D721Med (cell line): Measurements from ENCODE around the gene SULT1B1.

Experiments used
- DNase-seq: peaks from one replicate; pipeline ENCODE4 v3.0.0; 2011; ENCODE audit warnings: low spot score; ENCODE audit not compliant: insufficient read length
- FAIRE-seq: peaks from 2 replicates; lab custom pipeline; 2011; peaks lifted over from hg19 to GRCh38; lab: Jason Lieb, UNC
- TF ChIP-seq, protein P1 (sequence below): IDR thresholded peaks from 2 replicates; pipeline ENCODE4 v1.5.1; 2012; ENCODE audit warnings: mild to moderate bottlenecking, control low read depth; ENCODE audit not compliant: insufficient read depth; ENCODE audit errors: missing control alignments

The SULT1B1 gene

DNA sequence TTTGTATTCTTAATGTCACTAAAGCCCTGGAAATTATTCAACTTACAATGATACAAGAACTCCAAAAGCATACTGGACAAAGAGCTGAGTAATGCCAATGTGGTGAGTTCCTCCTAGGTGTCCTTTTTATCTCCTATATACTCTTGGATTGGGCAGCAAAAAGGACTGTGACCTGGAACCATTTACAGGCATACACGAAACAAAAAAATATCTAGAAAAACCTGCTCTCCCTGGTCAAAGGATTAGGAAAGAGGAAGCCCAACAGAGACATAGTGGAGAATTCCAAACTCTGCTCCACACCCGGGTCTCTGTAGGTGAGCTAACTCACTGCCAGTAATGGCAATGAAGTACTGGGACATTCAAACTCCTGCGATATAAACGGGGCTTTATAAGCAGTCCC, 25.3 kb downstream of the SULT1B1 start:
- TF ChIP-seq, protein P1, sequence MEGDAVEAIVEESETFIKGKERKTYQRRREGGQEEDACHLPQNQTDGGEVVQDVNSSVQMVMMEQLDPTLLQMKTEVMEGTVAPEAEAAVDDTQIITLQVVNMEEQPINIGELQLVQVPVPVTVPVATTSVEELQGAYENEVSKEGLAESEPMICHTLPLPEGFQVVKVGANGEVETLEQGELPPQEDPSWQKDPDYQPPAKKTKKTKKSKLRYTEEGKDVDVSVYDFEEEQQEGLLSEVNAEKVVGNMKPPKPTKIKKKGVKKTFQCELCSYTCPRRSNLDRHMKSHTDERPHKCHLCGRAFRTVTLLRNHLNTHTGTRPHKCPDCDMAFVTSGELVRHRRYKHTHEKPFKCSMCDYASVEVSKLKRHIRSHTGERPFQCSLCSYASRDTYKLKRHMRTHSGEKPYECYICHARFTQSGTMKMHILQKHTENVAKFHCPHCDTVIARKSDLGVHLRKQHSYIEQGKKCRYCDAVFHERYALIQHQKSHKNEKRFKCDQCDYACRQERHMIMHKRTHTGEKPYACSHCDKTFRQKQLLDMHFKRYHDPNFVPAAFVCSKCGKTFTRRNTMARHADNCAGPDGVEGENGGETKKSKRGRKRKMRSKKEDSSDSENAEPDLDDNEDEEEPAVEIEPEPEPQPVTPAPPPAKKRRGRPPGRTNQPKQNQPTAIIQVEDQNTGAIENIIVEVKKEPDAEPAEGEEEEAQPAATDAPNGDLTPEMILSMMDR, result no peak
- DNase-seq, result no peak
- no peak for FAIRE-seq

GRCh38 chr4:69731847-69732246, 28.6 kb downstream of the SULT1B1 start:
- DNase-seq, result no peak
- FAIRE-seq, result no peak
- TF ChIP-seq, protein P1, result no peak

DNA sequence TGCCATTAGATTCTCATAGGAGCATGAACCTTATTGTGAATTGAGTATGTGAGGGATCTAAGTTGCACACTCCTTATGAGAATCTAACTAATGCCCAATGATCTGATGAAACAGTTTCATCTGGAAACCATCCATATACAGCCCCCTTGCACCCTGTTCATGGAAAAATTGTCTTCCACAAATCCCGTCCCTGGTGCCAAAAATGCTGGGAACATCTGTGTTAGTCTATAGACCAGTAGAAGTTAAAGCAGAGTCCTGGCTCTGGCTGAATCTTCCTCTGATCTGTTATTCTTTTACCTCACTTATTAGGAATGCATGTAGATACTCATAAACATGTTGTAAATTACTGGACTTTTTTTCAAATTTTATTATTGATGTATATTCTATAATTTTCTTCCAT, 29.2 kb downstream of the SULT1B1 start:
- no peak for DNase-seq
- FAIRE-seq, result no peak
- TF ChIP-seq, protein P1, result no peak

DNA sequence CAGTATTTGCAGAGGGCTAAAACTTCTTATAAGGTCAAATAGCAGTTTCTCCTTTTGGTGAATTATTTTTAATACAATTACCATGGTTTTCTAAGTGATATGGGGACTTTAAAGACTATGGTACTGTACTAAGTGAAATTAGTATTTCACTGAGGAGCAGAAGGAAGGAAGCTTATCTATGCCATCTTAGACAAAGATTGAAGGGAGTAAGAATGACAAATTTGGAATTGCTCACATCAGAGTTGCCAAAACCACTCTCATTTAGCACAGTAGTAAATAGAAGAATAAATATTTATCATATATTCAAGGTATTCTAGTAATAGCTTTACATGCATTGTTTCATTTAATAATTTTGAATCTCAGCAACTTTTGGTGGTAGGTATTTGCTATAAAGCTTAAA, 30.4 kb downstream of the SULT1B1 start:
- TF ChIP-seq, protein P1, result no peak
- DNase-seq (no peak), FAIRE-seq (no peak)

GRCh38 chr4:69727926-69728325, 32.5 kb downstream of the SULT1B1 start:
- TF ChIP-seq, protein P1, result no peak
- FAIRE-seq, result no peak
- no peak for DNase-seq

DNA sequence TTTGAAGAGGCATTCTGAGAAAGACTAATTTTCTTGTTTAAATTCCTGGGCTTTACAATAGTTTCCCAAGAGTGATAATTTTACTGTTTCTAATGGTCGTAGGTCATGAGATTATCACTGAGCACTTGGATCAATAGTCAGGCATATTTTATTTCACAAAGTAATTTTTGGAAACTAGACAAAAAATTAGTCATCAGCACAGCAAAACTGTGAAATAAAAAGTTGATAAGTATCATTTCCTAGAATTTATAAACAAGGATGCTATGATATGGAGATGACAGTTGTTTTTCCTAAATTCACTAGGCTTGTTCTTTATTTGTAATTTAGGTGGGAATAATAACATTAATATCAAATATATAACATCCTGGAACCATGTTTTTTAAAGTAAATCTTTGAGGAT, 33.0 kb downstream of the SULT1B1 start:
- TF ChIP-seq, protein P1, result no peak
- FAIRE-seq (no peak), DNase-seq (no peak)

DNA sequence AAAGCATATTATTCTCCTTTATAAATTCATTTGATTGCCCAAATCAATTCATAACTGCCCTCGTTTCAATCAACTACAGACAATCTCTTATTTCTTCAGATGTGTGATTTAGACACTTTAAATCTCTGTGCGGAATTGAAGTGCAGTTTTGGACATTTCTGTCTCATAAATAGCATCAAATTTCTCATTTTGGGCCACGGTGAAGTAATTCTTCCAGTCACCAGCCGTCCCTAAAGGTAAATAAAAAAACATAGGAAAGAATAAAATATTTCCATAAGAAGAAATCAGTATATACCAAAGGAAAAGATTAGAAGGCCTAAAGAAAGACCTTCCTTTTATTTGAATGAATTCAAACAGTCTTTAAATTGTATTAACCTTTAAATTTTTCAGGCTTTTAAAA, 33.4 kb downstream of the SULT1B1 start:
- TF ChIP-seq, protein P1, result no peak
- DNase-seq, result no peak
- FAIRE-seq, result no peak
